ENCODE data around the gene PGP.
"Not testable (repeated sequence)": the region's sequence is repeated elsewhere in the genome, so short reads cannot be mapped to it uniquely, and the experiment has no call there.

PGP gene

GRCh38 chr16:2213817-2214718 lies 572 bp downstream of the PGP start:
- no peak for DNase-seq

- no peak for DNase-seq
Observed at GRCh38 chr16:2212362-2213324, 2.0 kb downstream of the PGP start.

- DNase-seq = no peak
Observed at GRCh38 chr16:2211923-2212347, 2.7 kb downstream of the PGP start.

GRCh38 chr16:2210386-2211365 lies 4.0 kb downstream of the PGP start, which contains the start of gene BRICD5:
TSS of gene BRICD5 (minus strand) at chr16:2210863. CDS start at chr16:2210833, 30 bp downstream.
- no peak for DNase-seq

GRCh38 chr16:2210009-2210332 lies 4.7 kb downstream of the PGP start:
- no peak for DNase-seq

GRCh38 chr16:2209258-2210008 lies 5.2 kb downstream of the PGP start:
- no peak for DNase-seq

GRCh38 chr16:2208772-2209171 lies 5.9 kb downstream of the PGP start:
- no peak for DNase-seq

GRCh38 chr16:2208308-2208707 lies 6.3 kb downstream of the PGP start:
- DNase-seq = no peak

GRCh38 chr16:2207872-2208271 lies 6.8 kb downstream of the PGP start:
- DNase-seq = no peak

GRCh38 chr16:2206780-2207433 lies 7.7 kb downstream of the PGP start:
- DNase-seq = no peak

- DNase-seq = no peak
Observed at GRCh38 chr16:2206420-2206779, 8.2 kb downstream of the PGP start.

GRCh38 chr16:2205967-2206313 lies 8.7 kb downstream of the PGP start:
- no peak for DNase-seq

GRCh38 chr16:2205104-2205966 lies 9.3 kb downstream of the PGP start, which contains the start of gene MLST8:
TSS of gene MLST8 (plus strand) at chr16:2205454. CDS start at chr16:2206086, 632 bp downstream.
- peak; percentile 92 for DNase-seq

- DNase-seq = no peak
Observed at GRCh38 chr16:2204416-2205103, 10.1 kb downstream of the PGP start.

GRCh38 chr16:2203119-2203688 lies 11.4 kb downstream of the PGP start:
- not testable (repeated sequence) for DNase-seq

GRCh38 chr16:2200313-2200712 lies 14.3 kb downstream of the PGP start:
- DNase-seq = no peak

- DNase-seq = no peak
Observed at GRCh38 chr16:2199621-2200139, 15.0 kb downstream of the PGP start.

GRCh38 chr16:2199095-2199494 lies 15.5 kb downstream of the PGP start:
- no peak for DNase-seq

GRCh38 chr16:2198283-2198682 lies 16.4 kb downstream of the PGP start:
- no peak for DNase-seq
